ENCODE measurements around the gene MAGI1.

MAGI1 gene

GRCh38 chr3:65714134-65714533, 324.6 kb downstream of the MAGI1 start:
- peak; percentile 62; the same call in 2 of the 3 replicates for ATAC-seq
- TF ChIP-seq ARNTL (CRISPR knock-in tag; IDR thresholded peaks at IDR 0.05; ENCODE audit: borderline replicate concordance, low read depth): no peak
- TF ChIP-seq GLIS3 (CRISPR knock-in tag; IDR thresholded peaks at IDR 0.05): no peak
- no peak for TF ChIP-seq OSR1 (CRISPR knock-in tag; IDR thresholded peaks at IDR 0.05)
- TF ChIP-seq POU6F1 (CRISPR knock-in tag; IDR thresholded peaks at IDR 0.05; ENCODE audit: borderline replicate concordance, low read depth): no peak
- no peak for TF ChIP-seq TOX (CRISPR knock-in tag; IDR thresholded peaks at IDR 0.05; ENCODE audit: borderline replicate concordance)
- TF ChIP-seq CSDC2 (CRISPR knock-in tag; IDR thresholded peaks at IDR 0.05): no peak
- TF ChIP-seq, protein P1, sequence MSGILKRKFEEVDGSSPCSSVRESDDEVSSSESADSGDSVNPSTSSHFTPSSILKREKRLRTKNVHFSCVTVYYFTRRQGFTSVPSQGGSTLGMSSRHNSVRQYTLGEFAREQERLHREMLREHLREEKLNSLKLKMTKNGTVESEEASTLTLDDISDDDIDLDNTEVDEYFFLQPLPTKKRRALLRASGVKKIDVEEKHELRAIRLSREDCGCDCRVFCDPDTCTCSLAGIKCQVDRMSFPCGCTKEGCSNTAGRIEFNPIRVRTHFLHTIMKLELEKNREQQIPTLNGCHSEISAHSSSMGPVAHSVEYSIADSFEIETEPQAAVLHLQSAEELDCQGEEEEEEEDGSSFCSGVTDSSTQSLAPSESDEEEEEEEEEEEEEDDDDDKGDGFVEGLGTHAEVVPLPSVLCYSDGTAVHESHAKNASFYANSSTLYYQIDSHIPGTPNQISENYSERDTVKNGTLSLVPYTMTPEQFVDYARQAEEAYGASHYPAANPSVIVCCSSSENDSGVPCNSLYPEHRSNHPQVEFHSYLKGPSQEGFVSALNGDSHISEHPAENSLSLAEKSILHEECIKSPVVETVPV (CRISPR knock-in tag; IDR thresholded peaks at IDR 0.05): no peak
- no peak for TF ChIP-seq PPARA (CRISPR knock-in tag; IDR thresholded peaks at IDR 0.05; ENCODE audit: borderline replicate concordance)
- TF ChIP-seq ESRRG (CRISPR knock-in tag; IDR thresholded peaks at IDR 0.05): no peak
- TF ChIP-seq, protein P2, sequence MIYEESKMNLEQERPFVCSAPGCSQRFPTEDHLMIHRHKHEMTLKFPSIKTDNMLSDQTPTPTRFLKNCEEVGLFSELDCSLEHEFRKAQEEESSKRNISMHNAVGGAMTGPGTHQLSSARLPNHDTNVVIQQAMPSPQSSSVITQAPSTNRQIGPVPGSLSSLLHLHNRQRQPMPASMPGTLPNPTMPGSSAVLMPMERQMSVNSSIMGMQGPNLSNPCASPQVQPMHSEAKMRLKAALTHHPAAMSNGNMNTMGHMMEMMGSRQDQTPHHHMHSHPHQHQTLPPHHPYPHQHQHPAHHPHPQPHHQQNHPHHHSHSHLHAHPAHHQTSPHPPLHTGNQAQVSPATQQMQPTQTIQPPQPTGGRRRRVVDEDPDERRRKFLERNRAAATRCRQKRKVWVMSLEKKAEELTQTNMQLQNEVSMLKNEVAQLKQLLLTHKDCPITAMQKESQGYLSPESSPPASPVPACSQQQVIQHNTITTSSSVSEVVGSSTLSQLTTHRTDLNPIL (CRISPR knock-in tag; IDR thresholded peaks at IDR 0.05; ENCODE audit: low read depth): no peak
- TF ChIP-seq TCF4 (CRISPR knock-in tag; IDR thresholded peaks at IDR 0.05; ENCODE audit: borderline replicate concordance): no peak
- TF ChIP-seq TSHZ2 (CRISPR knock-in tag; IDR thresholded peaks at IDR 0.05): no peak
- no peak for TF ChIP-seq BACH2 (CRISPR knock-in tag; IDR thresholded peaks at IDR 0.05; ENCODE audit: borderline replicate concordance)
- no peak for TF ChIP-seq ZFP30 (CRISPR knock-in tag; IDR thresholded peaks at IDR 0.05)
- no peak for TF ChIP-seq SNAI2 (CRISPR knock-in tag; IDR thresholded peaks at IDR 0.05)
- no peak for TF ChIP-seq ZFP3 (CRISPR knock-in tag; IDR thresholded peaks at IDR 0.05)

- peak; percentile 89 for ATAC-seq
- TF ChIP-seq PPARA (CRISPR knock-in tag; IDR thresholded peaks at IDR 0.05; ENCODE audit: borderline replicate concordance) (no peak), TOX (CRISPR knock-in tag; IDR thresholded peaks at IDR 0.05; ENCODE audit: borderline replicate concordance) (no peak), RARB (CRISPR knock-in tag; IDR thresholded peaks at IDR 0.05) (no peak), ISL1 (CRISPR knock-in tag; IDR thresholded peaks at IDR 0.05) (no peak), BACH2 (CRISPR knock-in tag; IDR thresholded peaks at IDR 0.05; ENCODE audit: borderline replicate concordance) (no peak), ZNF70 (CRISPR knock-in tag; IDR thresholded peaks at IDR 0.05) (no peak), OSR1 (CRISPR knock-in tag; IDR thresholded peaks at IDR 0.05) (no peak)
- TF ChIP-seq, protein P1 (CRISPR knock-in tag; IDR thresholded peaks at IDR 0.05): no peak
These were observed 325.7 kb downstream of the MAGI1 start for GRCh38 chr3:65713016-65713415.

GRCh38 chr3:65712140-65712539, 326.6 kb downstream of the MAGI1 start:
- ATAC-seq: no peak

More at GRCh38 chr3:65712140-65712539, 326.6 kb downstream of the MAGI1 start:
- TF ChIP-seq CSDC2 (CRISPR knock-in tag; IDR thresholded peaks at IDR 0.05) (no peak), PPARA (CRISPR knock-in tag; IDR thresholded peaks at IDR 0.05; ENCODE audit: borderline replicate concordance) (no peak), GLIS3 (CRISPR knock-in tag; IDR thresholded peaks at IDR 0.05) (no peak), SNAI2 (CRISPR knock-in tag; IDR thresholded peaks at IDR 0.05) (no peak), ESRRG (CRISPR knock-in tag; IDR thresholded peaks at IDR 0.05) (no peak), POU6F1 (CRISPR knock-in tag; IDR thresholded peaks at IDR 0.05; ENCODE audit: borderline replicate concordance, low read depth) (no peak), BACH2 (CRISPR knock-in tag; IDR thresholded peaks at IDR 0.05; ENCODE audit: borderline replicate concordance) (no peak), OSR1 (CRISPR knock-in tag; IDR thresholded peaks at IDR 0.05) (no peak), TOX (CRISPR knock-in tag; IDR thresholded peaks at IDR 0.05; ENCODE audit: borderline replicate concordance) (no peak), ZNF8 (CRISPR knock-in tag; IDR thresholded peaks at IDR 0.05) (no peak), ZNF565 (CRISPR knock-in tag; conservative IDR thresholded peaks at IDR 0.05; ENCODE audit: low read depth) (no peak), ISL1 (CRISPR knock-in tag; IDR thresholded peaks at IDR 0.05) (no peak), RARB (CRISPR knock-in tag; IDR thresholded peaks at IDR 0.05) (no peak)
- TF ChIP-seq, protein P2 (CRISPR knock-in tag; IDR thresholded peaks at IDR 0.05; ENCODE audit: low read depth): no peak
- TF ChIP-seq, protein P1 (CRISPR knock-in tag; IDR thresholded peaks at IDR 0.05): no peak
